Frontal cortex (tissue), 4 donors: ENCODE data around the gene GNAO1. TPM values are rescaled to one million over a fixed set of nuclear protein-coding genes. Genes with fewer than 3 reads are reported as not detected.

Source experiments
- DNase-seq, 2 donors: peaks; one replicate each; pipeline ENCODE4 v3.0.0; 2012; ENCODE audit warnings: low spot score in 2 of 2
- FAIRE-seq: peaks from 2 replicates; lab custom pipeline; 2012; peaks lifted over from hg19 to GRCh38; lab: Jason Lieb, UNC
- total RNA-seq: library from RNA; depleted of rRNA; stranded (reverse); fragments of >200 nt; gene quantifications from one replicate; pipeline ENCODE4 v1.2.3, GENCODE V29; 2014
- donor health status: control.
- donor health status: control.
- donor health status: control.

The GNAO1 gene
- total RNA-seq, 1 donor from 2014 or later = 54.2 TPM

DNA sequence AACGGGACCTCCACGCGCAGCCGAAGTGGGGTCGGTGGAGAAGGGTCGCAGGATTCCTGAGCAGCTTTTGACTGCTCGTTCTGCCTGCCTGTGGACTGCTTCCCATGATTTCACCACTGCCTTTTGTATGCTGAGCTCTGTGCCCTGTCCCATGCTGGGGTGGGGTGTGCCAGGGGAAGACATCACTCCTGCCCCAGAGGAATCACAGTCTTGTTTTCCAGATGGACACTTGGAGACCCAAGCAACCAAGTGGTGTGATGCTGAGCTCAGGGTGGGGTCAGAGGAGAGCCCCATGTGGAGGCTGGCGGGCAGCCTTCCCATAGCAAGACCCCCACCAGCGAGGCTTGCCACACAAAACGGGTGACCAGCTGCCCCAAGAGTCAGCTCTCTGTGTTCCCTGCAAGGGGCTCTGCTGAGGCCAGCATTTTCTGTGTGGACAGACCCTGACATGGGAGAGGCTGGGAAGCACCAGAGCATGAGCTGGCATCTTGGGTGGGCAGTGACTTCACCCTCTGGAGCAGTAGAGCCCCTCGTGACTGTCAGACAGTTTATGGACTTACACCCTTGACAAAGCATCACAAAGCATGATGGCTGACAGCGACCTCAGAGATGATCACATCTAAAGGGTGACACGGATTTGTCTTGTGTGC lies 111.9 kb downstream of the GNAO1 start:
- DNase-seq (no peak), FAIRE-seq (no peak)

DNA sequence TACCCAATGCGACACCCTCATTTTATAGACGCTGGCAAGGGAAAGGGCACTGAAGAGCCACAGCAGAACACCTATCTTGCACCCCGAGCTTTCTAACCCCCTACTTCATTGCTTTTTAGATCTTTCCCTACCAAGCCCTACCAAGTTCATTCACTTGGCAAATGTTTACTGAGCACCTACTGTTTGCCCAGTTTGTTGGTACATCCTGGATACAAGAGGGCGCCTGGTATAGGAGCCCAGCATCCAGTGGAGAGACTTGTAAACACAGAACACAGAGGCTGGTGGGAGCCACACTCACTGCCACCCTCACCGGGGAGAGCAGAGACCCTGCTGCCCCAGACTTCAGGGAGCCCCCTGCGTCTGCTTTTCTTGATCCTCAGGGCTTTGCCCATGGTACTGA lies 112.6 kb downstream of the GNAO1 start:
- DNase-seq (no peak), FAIRE-seq (no peak)

GRCh38 chr16:56305956-56306565 lies 114.8 kb downstream of the GNAO1 start:
- FAIRE-seq = no peak

GRCh38 chr16:56306690-56307533 lies 115.6 kb downstream of the GNAO1 start:
- FAIRE-seq (no peak), DNase-seq (no peak)

More at GRCh38 chr16:56305956-56306565, 114.8 kb downstream of the GNAO1 start:
- DNase-seq = no peak

- FAIRE-seq (no peak), DNase-seq (no peak)
Observed at GRCh38 chr16:56307534-56307873, 116.2 kb downstream of the GNAO1 start.

- no peak for DNase-seq
- no peak for FAIRE-seq
Observed at GRCh38 chr16:56309008-56309407, 117.7 kb downstream of the GNAO1 start.

DNA sequence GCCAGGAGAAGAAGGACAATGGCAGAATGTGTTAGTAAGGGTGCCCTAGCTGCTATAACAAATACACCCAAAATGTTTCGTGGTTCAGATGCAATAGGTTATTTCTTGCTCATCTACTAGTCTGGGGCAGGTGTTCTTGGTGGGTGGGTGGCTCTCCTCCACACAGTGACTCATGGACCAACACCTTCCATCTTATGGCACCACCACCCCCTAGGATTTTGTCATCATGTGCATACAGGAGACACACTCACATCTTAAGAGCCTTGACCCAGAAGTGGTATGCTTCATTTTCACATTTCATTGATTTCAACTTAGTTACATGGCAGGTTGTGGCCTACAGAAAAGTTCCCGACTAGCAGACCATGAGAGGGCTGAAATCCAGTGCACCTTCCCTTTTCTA lies 119.4 kb downstream of the GNAO1 start:
- FAIRE-seq = no peak
- no peak for DNase-seq

GRCh38 chr16:56311208-56312027 lies 120.1 kb downstream of the GNAO1 start:
- no peak for DNase-seq
- no peak for FAIRE-seq

GRCh38 chr16:56312028-56312300 lies 120.7 kb downstream of the GNAO1 start:
- FAIRE-seq = no peak
- DNase-seq = no peak

GRCh38 chr16:56312556-56312955 lies 121.3 kb downstream of the GNAO1 start:
- FAIRE-seq = no peak
- no peak for DNase-seq

- no peak for DNase-seq
- FAIRE-seq = no peak
Observed at GRCh38 chr16:56314244-56314850, 123.1 kb downstream of the GNAO1 start.

GRCh38 chr16:56315955-56316354 lies 124.7 kb downstream of the GNAO1 start:
- DNase-seq = no peak
- no peak for FAIRE-seq

DNA sequence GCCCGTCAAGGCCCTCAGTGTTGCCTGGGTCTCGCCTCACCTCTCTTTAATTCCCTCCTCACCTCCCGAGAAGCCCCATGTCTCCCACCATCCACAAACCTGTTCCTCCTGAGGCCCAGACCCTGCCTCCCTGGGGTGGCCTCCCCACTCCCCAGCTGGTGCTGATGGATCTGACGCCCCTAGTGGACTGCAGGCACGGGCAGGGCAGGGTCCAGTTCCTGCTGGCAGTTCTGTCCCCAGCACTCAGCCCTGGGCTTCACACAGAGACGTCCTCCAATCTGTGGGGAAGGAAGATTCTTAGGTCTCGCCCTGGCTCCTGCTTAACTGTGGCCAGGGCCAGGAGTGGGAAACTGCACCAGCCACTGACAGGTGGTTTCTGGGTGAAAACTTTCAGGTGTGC lies 125.3 kb downstream of the GNAO1 start:
- DNase-seq (no peak), FAIRE-seq (no peak)

- FAIRE-seq = no peak
Observed at GRCh38 chr16:56317998-56318826, 126.9 kb downstream of the GNAO1 start.

DNA sequence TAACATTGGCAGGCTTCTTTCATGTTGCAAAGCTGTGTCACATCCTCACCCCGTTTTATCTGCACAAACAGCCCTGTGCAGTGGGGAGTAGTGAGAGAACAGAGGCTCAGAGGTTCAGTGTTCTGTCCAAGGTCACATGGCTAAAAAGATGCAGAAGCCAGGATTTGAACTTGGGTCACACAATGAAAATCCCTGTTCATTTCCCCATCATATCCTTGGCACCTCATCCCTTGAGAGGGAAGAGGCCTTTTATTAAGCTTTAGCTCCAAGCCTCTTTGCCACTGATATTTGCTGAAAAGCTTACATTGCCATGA lies 127.5 kb downstream of the GNAO1 start:
- FAIRE-seq (no peak), DNase-seq (no peak)

More at GRCh38 chr16:56317998-56318826, 126.9 kb downstream of the GNAO1 start:
- peak; percentile 78 to 91 for DNase-seq

DNA sequence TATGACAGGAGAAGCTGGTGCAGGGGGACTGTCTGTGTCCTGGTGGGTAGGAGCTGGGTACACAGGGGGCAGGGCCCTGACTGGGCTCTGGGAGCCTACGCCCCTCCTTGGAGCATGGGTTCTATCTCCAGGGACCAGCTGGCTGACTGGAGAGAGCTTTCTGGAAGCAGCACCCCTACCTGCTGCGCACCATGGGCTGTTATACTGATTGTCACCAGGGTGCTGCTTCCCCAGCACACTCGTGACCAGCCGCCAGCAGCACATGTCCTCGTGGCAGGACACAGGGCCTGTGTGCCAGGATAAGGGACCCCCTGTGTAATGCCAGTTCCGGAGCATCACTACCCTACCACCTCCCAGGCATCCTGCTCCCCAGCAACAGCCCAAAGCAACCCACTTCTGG lies 128.1 kb downstream of the GNAO1 start:
- peak in 1 of 2 donors; percentile 49 for DNase-seq
- FAIRE-seq = no peak

- no peak for FAIRE-seq
- no peak for DNase-seq
Observed at GRCh38 chr16:56320056-56320455, 128.8 kb downstream of the GNAO1 start.

- DNase-seq = no peak
- no peak for FAIRE-seq
Observed at GRCh38 chr16:56320811-56321558, 129.7 kb downstream of the GNAO1 start.

DNA sequence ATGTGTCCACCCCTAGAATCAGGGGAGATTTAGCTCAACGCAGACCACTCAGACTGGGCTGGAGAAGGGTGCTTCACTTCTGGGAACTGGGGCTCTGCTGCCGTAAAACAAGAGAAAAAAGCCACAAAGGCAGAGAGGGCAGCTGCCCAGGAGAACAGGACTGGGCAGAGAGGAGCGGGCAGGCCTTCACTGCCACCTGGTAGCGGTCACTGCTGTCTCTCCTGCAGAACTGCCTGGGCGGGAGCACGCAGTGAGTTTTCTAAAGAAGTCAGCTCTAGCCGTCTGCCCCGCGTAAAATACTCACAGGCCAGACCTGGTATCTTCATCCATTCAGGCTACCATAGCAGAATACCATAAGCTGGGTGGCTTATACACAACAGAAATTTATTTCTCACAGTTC lies 130.3 kb downstream of the GNAO1 start:
- FAIRE-seq (no peak), DNase-seq (no peak)
